Upper lobe of right lung (tissue), 1 donor: ENCODE measurements around the gene SLC39A2. TPM values are rescaled to one million over a fixed set of nuclear protein-coding genes. Genes with fewer than 3 reads are reported as not detected.

Source experiments
- ATAC-seq: fragments of 200-7000 bp; cut with Tn5 transposase; one replicate; pipeline ENCODE4 v1.9.1; 2020; ENCODE audit warnings: mild to moderate bottlenecking, moderate library complexity
- DNase-seq: peaks from one replicate; pipeline ENCODE4 v3.0.0-alpha.2; 2020
- H3K27ac ChIP-seq: fragments of 200-600 bp; one replicate; pipeline ENCODE4 v1.8.0; 2022
- H3K27me3 ChIP-seq: fragments of 200-600 bp; one replicate; pipeline ENCODE4 v1.8.0; 2022; ENCODE audit warnings: mild to moderate bottlenecking
- H3K36me3 ChIP-seq: fragments of 200-600 bp; one replicate; pipeline ENCODE4 v1.8.0; 2022
- H3K4me1 ChIP-seq: fragments of 200-600 bp; one replicate; pipeline ENCODE4 v1.8.0; 2022
- H3K4me3 ChIP-seq: fragments of 200-600 bp; one replicate; pipeline ENCODE4 v1.8.0; 2022; ENCODE audit warnings: mild to moderate bottlenecking
- H3K9me3 ChIP-seq: fragments of 200-600 bp; one replicate; pipeline ENCODE4 v1.8.0; 2022
- CTCF ChIP-seq: fragments of 200-600 bp; IDR thresholded peaks from one replicate; pipeline ENCODE4 v1.8.0; 2022; ENCODE audit warnings: antibody characterized with exemption
- intact Hi-C: fragments of 100-400 bp; cut with DNase I; formaldehyde crosslinking; loops from one replicate; pipeline ENCODE4 v1.11.0; 2022
- microRNA-seq: library from miRNA; unstranded; fragments of <30 nt; microRNA quantifications from one replicate; pipeline ENCODE4 v1.2.0, GENCODE V29; 2020; ENCODE audit warnings: borderline microRNAs expressed
- total RNA-seq: library from RNA; stranded (reverse); fragmentation: NEBNext Ultra II Directional; extraction: Animal tissue kit (Norgen Biotek cat#: 25700); gene quantifications from one replicate; pipeline ENCODE4 v1.2.1, GENCODE V29; 2021
- donor health status: DM: no; HTN: yes; CAD: no; lungs with severe emphysema.

The SLC39A2 gene
- total RNA-seq, 1 donor from 2014 or later, result not detected

- H3K4me1 ChIP-seq, result peaks cover 8% of the 10 kb centered on the region
- intact Hi-C loops, result no loop called here
- no peaks in the 10 kb centered on the region for H3K36me3 ChIP-seq
- no peaks in the 10 kb centered on the region for H3K27me3 ChIP-seq
- H3K4me3 ChIP-seq, result no peak overlapping the region
- TF ChIP-seq CTCF, result no peak
- no peak overlapping the region for H3K27ac ChIP-seq
- ATAC-seq, result peak; percentile 13
- H3K9me3 ChIP-seq, result no peaks in the 10 kb centered on the region
- no peak for DNase-seq
These were observed 51.5 kb downstream of the SLC39A2 start for GRCh38 chr14:21050597-21050996.

Small RNA genes lying within 50 kb of the gene (microRNA-seq; reads per million reads assigned to microRNA genes)
- gene MIR6717, result not detected

Other genes with a start within 250 kb of the SLC39A2 start
- not detected for gene EDDM3B, start 230.9 kb upstream of the SLC39A2 start, total RNA-seq
- gene RNASE6, start 218.0 kb upstream of the SLC39A2 start, total RNA-seq, result 20.3 TPM
- 888 TPM for gene RNASE1, start 196.4 kb upstream of the SLC39A2 start, total RNA-seq
- not detected for gene RNASE3, start 107.9 kb upstream of the SLC39A2 start, total RNA-seq
- gene RNASE2, start 43.8 kb upstream of the SLC39A2 start, total RNA-seq, result 4.1 TPM
- 51.0 TPM for gene METTL17, start 9.3 kb upstream of the SLC39A2 start, total RNA-seq
- 127 TPM for gene NDRG2, start 25.8 kb downstream of the SLC39A2 start, total RNA-seq
- gene TPPP2, start 30.9 kb downstream of the SLC39A2 start, total RNA-seq, result not detected
- gene RNASE13, start 35.5 kb downstream of the SLC39A2 start, total RNA-seq, result not detected
- gene RNASE7, start 43.1 kb downstream of the SLC39A2 start, total RNA-seq, result not detected
- not detected for gene RNASE8, start 58.5 kb downstream of the SLC39A2 start, total RNA-seq
- gene ARHGEF40, start 71.0 kb downstream of the SLC39A2 start, total RNA-seq, result 39.2 TPM
- gene ZNF219, start 99.4 kb downstream of the SLC39A2 start, total RNA-seq, result 52.8 TPM
- 0.67 TPM for gene TMEM253, start 101.8 kb downstream of the SLC39A2 start, total RNA-seq
- gene OR5AU1, start 156.8 kb downstream of the SLC39A2 start, total RNA-seq, result not detected